Measurements from ENCODE around the gene LHCGR. TPM values are rescaled to one million over a fixed set of nuclear protein-coding genes. Genes with fewer than 3 reads are reported as not detected.

The LHCGR gene
- polyA plus RNA-seq, 1 donor from 2014 or later: not detected

DNA sequence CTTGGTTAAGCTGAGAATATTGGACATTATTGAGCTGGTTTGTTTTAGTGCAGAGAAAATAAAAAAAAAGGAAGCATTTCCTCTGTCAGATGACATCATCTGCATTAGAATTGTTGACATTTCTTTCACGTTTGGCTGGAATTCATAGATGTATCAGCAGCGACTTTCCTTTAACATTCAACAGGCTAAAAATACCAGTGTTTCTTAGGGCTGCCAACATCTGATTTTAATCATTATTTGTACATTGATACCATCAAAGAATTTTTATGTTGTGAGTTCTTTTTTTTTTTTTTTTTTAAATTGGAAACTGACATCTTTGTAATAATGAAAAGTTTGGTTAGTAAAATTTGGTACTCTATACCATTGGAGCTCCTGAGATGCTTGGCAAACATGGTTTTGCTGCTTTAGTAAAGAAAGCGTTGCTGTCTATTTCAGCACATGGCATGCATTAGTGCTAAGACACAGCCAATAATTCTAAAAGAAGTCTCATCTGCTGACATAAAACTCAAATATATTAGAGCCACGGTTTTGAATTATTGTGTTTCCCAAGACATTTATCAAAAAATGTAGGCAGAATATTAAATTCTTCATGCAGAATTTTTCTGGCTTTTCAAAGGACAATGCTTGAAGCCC lies 104.2 kb downstream of the LHCGR start:
- no peak overlapping the region for H3K4me3 ChIP-seq (ENCODE audit: low read length)
- H4K20me1 ChIP-seq (ENCODE audit: insufficient read depth): no peaks in the 10 kb centered on the region
- no peaks in the 10 kb centered on the region for H3K36me3 ChIP-seq (ENCODE audit: insufficient read depth, low read length)
- H3K9me3 ChIP-seq (ENCODE audit: low read length): no peaks in the 10 kb centered on the region
- no peak overlapping the region for H2AFZ ChIP-seq (ENCODE audit: low read depth, low read length)
- H3K27ac ChIP-seq (ENCODE audit: low read length): no peak overlapping the region
- H3F3A ChIP-seq (ENCODE audit: insufficient read depth, low read length, poor library complexity, severe bottlenecking): no peaks in the 10 kb centered on the region
- H3K9me2 ChIP-seq (ENCODE audit: insufficient read depth, low read length): no peaks in the 10 kb centered on the region
- TF ChIP-seq RAD21 (conservative IDR thresholded peaks at IDR 0.05) (no peak), EZH2 (IDR thresholded peaks at IDR 0.05; ENCODE audit: borderline replicate concordance, insufficient read depth, low read length, poor library complexity, severe bottlenecking) (no peak), TAF1 (IDR thresholded peaks at IDR 0.05; ENCODE audit: low read depth) (no peak), MXI1 (conservative IDR thresholded peaks at IDR 0.05; ENCODE audit: poor library complexity, severe bottlenecking) (no peak), EP300 (conservative IDR thresholded peaks at IDR 0.05; ENCODE audit: poor library complexity, severe bottlenecking) (no peak), SMC3 (conservative IDR thresholded peaks at IDR 0.05; ENCODE audit: poor library complexity) (no peak), POLR2AphosphoS5 (IDR thresholded peaks at IDR 0.05) (no peak)
- TF ChIP-seq, protein P1, sequence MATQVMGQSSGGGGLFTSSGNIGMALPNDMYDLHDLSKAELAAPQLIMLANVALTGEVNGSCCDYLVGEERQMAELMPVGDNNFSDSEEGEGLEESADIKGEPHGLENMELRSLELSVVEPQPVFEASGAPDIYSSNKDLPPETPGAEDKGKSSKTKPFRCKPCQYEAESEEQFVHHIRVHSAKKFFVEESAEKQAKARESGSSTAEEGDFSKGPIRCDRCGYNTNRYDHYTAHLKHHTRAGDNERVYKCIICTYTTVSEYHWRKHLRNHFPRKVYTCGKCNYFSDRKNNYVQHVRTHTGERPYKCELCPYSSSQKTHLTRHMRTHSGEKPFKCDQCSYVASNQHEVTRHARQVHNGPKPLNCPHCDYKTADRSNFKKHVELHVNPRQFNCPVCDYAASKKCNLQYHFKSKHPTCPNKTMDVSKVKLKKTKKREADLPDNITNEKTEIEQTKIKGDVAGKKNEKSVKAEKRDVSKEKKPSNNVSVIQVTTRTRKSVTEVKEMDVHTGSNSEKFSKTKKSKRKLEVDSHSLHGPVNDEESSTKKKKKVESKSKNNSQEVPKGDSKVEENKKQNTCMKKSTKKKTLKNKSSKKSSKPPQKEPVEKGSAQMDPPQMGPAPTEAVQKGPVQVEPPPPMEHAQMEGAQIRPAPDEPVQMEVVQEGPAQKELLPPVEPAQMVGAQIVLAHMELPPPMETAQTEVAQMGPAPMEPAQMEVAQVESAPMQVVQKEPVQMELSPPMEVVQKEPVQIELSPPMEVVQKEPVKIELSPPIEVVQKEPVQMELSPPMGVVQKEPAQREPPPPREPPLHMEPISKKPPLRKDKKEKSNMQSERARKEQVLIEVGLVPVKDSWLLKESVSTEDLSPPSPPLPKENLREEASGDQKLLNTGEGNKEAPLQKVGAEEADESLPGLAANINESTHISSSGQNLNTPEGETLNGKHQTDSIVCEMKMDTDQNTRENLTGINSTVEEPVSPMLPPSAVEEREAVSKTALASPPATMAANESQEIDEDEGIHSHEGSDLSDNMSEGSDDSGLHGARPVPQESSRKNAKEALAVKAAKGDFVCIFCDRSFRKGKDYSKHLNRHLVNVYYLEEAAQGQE (IDR thresholded peaks at IDR 0.05; ENCODE audit: borderline replicate concordance): no peak
- TF ChIP-seq, protein P2, sequence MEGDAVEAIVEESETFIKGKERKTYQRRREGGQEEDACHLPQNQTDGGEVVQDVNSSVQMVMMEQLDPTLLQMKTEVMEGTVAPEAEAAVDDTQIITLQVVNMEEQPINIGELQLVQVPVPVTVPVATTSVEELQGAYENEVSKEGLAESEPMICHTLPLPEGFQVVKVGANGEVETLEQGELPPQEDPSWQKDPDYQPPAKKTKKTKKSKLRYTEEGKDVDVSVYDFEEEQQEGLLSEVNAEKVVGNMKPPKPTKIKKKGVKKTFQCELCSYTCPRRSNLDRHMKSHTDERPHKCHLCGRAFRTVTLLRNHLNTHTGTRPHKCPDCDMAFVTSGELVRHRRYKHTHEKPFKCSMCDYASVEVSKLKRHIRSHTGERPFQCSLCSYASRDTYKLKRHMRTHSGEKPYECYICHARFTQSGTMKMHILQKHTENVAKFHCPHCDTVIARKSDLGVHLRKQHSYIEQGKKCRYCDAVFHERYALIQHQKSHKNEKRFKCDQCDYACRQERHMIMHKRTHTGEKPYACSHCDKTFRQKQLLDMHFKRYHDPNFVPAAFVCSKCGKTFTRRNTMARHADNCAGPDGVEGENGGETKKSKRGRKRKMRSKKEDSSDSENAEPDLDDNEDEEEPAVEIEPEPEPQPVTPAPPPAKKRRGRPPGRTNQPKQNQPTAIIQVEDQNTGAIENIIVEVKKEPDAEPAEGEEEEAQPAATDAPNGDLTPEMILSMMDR (IDR thresholded peaks at IDR 0.05; ENCODE audit: poor library complexity, severe bottlenecking): no peak
- H3K4me2 ChIP-seq (ENCODE audit: low read length): no peak overlapping the region
- H3K79me2 ChIP-seq (replicated peaks; ENCODE audit: insufficient read depth, low read length): no peaks in the 10 kb centered on the region
- no peaks in the 10 kb centered on the region for H3K27me3 ChIP-seq (ENCODE audit: insufficient read depth, low read depth, low read length)
- no peak overlapping the region for H3K9ac ChIP-seq (ENCODE audit: low read length)

- no peak overlapping the region for H3K4me3 ChIP-seq (ENCODE audit: low read length)
- H3F3A ChIP-seq (ENCODE audit: insufficient read depth, low read length, poor library complexity, severe bottlenecking): no peaks in the 10 kb centered on the region
- no peaks in the 10 kb centered on the region for H3K9me3 ChIP-seq (ENCODE audit: low read length)
- no peaks in the 10 kb centered on the region for H3K79me2 ChIP-seq (replicated peaks; ENCODE audit: insufficient read depth, low read length)
- H4K20me1 ChIP-seq (ENCODE audit: insufficient read depth): no peaks in the 10 kb centered on the region
- no peak overlapping the region for H3K9ac ChIP-seq (ENCODE audit: low read length)
- TF ChIP-seq SMC3 (conservative IDR thresholded peaks at IDR 0.05; ENCODE audit: poor library complexity) (no peak), POLR2AphosphoS5 (IDR thresholded peaks at IDR 0.05) (no peak), TAF1 (IDR thresholded peaks at IDR 0.05; ENCODE audit: low read depth) (no peak), EP300 (conservative IDR thresholded peaks at IDR 0.05; ENCODE audit: poor library complexity, severe bottlenecking) (no peak), MXI1 (conservative IDR thresholded peaks at IDR 0.05; ENCODE audit: poor library complexity, severe bottlenecking) (no peak), RAD21 (conservative IDR thresholded peaks at IDR 0.05) (no peak), EZH2 (IDR thresholded peaks at IDR 0.05; ENCODE audit: borderline replicate concordance, insufficient read depth, low read length, poor library complexity, severe bottlenecking) (no peak)
- TF ChIP-seq, protein P2 (IDR thresholded peaks at IDR 0.05; ENCODE audit: poor library complexity, severe bottlenecking): no peak
- TF ChIP-seq, protein P1 (IDR thresholded peaks at IDR 0.05; ENCODE audit: borderline replicate concordance): no peak
- no peak overlapping the region for H2AFZ ChIP-seq (ENCODE audit: low read depth, low read length)
- H3K27me3 ChIP-seq (ENCODE audit: insufficient read depth, low read depth, low read length): no peaks in the 10 kb centered on the region
- H3K9me2 ChIP-seq (ENCODE audit: insufficient read depth, low read length): no peaks in the 10 kb centered on the region
- H3K27ac ChIP-seq (ENCODE audit: low read length): no peak overlapping the region
- no peaks in the 10 kb centered on the region for H3K36me3 ChIP-seq (ENCODE audit: insufficient read depth, low read length)
- no peak overlapping the region for H3K4me2 ChIP-seq (ENCODE audit: low read length)
These were observed 117.3 kb downstream of the LHCGR start for GRCh38 chr2:48638261-48638660.

All from neural cell (in vitro differentiated cells).